NCI-H1105 (cell line): Measurements from ENCODE around the gene CCDC91.
"Not testable (repeated sequence)": the region's sequence is repeated elsewhere in the genome, so short reads cannot be mapped to it uniquely, and the experiment has no call there.

ENCODE experiments used
- DNase-seq: peaks from one replicate; lab custom pipeline; 2025; lab: John Stamatoyannopoulos, UW

Gene CCDC91

DNA sequence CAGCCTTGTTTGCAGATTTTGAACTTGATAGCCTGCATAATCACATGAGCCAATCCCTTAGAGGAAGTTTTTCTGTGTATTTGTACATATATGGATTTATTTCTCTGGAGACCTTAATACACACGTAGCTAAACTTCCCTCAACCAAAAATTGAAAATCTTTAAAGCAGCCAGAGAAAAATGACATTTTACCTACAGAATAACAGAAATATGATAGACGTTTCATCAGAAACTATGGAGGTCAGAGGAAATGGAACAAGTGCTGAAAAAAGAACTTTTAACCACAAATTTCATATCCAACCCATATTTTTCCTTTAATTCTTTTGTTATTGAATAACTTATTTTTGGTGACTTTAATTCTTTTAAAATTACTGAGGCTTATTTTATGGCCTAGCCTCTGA lies 177.7 kb downstream of the CCDC91 start:
- DNase-seq, result no peak

DNA sequence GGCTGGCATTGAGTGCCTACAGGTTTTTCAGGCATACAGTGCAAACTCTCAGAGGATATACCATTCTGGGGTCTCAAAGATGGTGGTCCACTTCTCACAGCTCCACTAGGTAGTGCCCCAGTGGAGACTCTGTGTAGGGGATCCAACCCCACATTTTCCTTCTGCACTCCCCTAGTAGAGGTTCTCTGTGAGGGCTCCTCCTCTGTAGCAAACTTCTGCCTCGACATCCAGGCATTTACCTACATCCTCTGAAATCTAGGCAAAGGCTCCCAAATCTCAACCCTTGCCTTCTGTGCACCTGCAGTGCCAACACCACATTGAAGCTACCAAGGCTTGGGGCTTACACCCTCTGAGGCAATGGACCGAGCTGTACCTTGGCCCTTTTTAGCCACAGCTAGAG lies 179.2 kb downstream of the CCDC91 start:
- DNase-seq, result no peak

DNA sequence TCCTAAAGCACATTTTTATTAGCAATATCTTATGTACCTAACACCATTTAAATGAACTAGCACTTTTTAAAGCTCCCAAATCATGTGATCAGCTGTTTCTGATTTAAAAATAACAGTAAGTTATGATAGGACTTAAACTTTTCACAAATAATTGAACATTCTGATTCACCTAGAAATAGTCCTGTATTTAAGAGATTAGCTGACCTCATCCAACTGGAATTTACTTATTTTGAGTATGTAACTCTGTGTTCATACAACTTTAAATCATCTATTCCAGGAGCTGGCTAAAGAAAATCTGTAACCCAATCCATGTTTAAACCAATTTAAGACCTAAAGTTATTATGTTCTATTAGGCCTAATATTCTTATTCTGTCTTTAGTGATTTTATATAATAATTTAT lies 184.3 kb downstream of the CCDC91 start:
- DNase-seq, result no peak

DNA sequence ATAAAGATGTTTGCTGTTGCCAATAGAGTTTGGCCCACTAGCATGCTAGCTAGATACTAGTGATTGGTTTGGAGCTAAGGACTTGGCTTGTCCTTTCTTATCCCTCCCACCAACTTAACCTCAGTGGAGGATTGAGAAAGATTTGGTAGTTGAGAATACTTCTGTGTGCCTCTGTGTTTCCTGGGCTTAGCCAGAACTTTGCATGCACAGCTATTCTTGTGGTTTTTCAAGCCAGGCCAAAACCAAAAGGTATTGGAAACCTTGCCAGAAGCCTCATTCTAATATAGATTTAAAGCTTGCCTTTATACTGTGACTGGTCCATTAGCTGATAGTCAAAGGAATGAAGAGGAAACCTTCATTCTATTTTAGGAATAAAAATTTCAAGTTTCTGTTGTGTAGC lies 188.5 kb downstream of the CCDC91 start:
- no peak for DNase-seq

DNA sequence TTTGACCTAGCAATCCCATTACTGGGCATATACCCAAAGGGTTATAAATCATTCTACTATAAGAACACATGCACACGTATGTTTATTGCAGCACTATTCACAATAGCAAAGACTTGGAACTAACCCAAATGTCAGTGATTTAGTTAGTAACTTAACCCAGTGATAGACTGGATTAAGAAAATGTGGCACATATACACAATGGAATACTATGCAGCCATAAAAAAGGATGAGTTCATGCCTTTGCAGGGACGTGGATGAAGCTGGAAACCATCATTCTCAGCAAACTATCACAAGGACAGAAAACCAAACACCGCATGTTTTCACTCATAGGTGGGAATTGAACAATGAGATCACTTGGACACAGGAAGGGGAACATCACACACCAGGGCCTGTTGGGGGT lies 189.5 kb downstream of the CCDC91 start:
- DNase-seq, result not testable (repeated sequence)

DNA sequence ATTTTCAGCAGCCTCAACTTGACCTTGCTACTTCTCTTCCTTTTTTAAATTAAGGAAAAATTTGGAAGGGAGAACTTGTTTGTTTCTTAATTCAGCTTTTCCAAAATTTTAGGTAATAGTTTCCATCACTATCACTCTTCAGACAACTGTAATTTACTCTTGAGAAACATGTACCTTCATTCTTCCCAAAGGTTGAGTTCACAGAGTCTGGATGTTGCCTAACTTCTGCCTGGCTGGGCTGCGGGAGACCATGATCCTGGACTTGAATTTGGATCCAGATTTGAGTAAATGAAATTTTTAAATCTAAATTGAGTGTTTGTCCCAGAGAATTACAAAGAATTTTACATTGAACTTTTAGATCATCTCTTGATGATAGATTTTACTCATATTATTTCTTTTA lies 193.1 kb downstream of the CCDC91 start:
- no peak for DNase-seq

DNA sequence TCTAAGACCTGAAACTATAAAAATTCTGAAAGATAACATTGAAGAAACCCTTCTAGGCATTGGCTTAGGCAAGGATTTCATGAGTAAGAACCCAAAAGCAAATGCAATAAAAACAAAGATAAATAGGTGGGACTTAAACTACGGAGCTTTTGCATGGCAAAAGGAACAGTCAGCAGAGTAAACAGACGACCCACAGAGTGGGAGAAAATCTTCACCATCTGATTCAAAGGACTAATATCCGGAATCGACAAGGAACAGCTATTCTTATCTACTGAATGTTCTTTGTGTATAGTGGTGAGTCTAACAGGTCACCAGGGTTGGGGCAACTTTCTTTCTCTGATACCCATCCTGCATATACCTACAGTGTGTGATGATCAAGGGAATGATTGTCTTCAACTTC lies 198.6 kb downstream of the CCDC91 start:
- no peak for DNase-seq

DNA sequence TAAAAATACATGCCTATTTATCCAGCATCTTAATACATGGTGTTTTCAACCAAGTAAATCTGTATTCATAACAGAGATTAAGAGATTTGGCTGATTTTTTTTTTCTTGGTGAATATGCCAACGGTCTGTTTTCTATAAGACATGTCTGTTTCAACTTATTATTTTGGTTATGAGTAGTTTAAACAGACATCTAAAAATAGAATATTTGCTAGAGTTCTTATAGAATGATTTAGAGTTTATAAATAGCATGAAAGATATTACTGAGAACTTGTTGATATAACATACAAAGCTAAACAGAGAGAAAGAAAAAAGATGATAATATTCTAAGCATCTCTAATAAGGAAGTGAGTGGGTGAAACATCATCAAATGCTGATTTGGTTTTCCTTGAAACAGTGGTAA lies 199.9 kb downstream of the CCDC91 start:
- no peak for DNase-seq

DNA sequence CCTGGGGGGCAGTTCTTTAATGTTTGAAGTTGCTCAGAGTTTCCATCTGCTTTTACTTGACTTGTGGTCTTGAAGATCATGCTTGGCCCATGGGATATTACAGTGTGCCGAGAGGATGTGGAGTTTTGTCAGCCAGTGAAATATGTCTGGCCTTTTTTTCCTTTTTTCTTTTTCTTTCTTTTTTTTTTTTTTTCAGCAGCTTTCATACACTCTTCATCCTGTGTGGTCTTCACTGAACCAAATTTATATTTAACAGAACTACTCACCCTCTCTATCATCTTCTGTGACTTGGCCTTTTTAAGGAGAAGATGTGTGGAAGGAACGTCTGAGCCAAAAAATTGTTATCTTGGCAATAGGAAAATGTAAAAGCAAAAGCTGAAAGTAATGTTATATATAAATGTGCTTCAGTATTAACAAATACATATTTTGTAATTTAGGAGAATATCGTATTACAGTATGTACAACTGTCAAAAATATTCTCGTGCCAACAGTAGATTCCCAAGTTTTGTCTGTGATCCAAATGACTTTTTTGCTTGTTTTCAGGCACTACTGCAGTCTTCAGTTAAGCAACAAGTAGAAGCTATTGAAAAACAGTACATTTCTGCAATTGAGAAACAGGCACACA lies 200.6 kb downstream of the CCDC91 start:
- DNase-seq, result no peak

DNA sequence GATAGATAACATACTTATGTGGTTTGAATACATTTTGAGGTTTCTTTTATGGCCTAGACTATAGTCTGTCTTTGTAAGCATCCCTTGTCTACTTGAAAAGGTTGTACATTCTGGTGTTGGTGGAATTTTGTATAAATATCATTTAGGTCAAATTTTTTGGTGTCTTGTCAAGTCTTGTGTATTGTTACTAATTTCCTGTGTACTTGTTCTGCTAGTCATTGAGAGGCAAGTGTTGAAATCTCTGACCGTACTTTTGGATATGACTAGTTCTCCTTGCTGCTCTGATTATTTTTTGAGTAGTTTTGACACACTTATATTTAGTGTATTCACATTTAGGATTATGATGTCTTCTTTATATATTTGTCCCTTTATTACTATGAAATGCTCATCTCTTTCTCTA lies 219.6 kb downstream of the CCDC91 start:
- DNase-seq, result no peak

DNA sequence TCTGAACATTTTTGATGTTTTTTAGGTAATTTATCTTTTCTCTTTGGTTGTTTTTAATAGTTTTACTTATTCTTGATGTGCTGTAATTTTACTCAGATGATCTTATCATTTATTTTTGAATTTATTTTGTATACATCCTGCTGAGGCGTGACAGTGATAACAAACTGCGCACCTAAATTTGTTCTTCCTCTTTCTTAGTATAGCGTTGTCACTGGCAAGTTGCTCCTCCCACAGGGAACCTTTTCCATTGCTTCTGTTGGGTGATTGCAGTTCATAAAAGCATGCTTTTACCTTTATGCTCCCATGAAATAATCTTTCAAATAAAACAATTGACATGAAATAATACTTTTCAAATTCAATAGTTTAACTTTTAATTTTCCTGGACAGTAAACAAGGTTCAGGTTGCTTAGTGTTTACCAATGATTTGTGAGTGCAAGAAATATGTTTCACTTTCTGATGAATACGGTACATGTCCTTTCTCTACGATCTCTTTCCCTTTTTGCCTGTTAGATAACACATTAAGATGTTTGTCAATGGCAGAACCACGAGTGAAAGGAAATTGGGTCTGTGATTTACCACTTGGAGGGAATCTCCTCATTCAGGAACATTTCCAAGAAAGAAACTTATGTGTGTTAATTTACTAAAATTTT lies 223.3 kb downstream of the CCDC91 start:
- DNase-seq, result no peak

DNA sequence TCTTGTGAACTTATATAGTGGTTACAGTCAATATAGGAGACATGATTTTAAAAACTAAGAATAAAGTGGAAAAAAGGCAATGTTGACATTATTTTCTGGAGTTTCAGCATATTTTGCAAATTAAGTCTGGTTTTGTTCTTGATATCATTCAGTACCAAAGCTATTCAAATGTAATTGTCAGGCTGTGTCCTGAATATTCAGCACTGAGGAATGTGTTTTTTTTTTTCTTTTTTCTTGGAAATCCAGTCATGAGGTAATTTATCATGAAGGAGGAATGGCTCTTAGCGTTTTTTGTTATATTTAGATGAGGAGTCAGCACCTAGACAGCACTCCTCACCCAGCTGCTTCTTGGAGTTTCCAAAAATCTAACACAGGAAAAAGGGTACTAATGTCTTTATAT lies 225.5 kb downstream of the CCDC91 start:
- no peak for DNase-seq

DNA sequence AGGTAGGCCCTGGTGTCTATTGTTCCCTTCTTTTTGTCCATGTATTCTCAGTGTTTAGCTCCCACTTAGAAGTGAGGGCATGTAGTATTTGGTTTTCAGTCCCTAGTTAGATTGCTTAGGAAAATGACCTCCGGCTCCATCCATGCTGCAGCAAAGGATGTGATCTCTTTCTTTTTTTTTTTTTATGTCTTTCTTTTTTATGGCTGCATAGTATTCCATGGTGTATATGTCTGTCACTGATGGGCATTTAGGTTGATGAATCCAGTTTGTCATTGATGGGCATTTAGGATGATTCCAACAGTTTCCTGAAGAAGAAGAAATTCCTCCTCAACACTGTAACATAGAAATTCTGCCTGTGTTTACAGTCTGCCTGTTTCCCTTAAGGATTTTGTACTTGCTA lies 231.1 kb downstream of the CCDC91 start:
- no peak for DNase-seq

DNA sequence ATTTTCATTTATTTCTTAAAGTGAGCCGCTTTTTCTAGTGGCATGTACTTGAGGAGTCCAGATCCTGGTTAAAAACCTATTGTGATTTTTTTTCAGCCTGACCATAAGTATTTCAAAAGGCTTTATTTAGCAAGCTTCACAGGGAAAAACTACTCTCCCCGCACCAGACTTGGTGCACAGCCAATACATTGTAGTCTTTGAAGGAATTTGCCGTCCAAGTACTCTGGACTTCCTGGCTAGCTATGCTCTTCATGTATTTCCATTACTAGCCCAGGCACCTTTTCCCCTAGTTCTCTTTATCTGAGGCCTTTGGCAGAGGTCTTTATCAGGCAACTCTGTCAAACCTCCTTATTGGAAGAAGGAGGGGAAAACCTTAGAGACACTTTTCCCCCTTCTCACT lies 234.7 kb downstream of the CCDC91 start:
- no peak for DNase-seq

DNA sequence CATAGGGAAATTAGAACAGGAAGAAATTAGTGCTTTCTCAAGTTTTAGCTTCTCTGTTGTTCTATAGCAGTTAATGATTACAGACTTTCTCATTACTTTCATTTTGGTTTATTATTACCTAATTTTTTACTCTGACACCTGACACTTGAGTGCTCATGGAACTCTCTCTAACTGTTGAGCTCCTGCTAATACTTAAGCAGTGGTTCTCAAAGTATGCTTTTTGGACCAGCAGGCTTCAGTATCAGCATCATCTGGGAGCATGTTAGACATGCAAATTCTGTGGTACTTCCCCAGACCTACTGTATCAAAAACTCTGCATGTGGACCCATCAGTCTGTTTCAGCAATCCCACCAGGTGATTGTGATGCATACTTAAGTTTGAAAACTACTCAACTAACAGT lies 235.3 kb downstream of the CCDC91 start:
- DNase-seq, result no peak

DNA sequence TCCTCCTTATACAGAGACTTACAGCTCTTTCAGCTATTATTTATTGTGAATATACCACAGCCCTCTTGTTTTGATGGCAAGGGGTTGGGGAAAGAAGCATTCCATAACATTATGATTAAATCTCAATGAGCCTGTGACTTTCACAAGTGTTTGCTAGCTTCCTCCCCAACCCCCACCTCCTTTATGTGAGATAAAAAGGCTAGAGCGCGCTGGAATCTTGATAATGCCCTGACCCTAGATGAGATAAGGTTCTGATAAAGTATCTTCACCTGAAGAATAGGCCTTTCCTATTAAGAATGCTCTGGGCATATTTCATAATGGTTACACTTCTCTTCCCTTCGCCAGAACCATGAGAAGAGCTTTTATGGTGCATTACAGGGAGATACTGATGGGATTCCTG lies 236.8 kb downstream of the CCDC91 start:
- no peak for DNase-seq

DNA sequence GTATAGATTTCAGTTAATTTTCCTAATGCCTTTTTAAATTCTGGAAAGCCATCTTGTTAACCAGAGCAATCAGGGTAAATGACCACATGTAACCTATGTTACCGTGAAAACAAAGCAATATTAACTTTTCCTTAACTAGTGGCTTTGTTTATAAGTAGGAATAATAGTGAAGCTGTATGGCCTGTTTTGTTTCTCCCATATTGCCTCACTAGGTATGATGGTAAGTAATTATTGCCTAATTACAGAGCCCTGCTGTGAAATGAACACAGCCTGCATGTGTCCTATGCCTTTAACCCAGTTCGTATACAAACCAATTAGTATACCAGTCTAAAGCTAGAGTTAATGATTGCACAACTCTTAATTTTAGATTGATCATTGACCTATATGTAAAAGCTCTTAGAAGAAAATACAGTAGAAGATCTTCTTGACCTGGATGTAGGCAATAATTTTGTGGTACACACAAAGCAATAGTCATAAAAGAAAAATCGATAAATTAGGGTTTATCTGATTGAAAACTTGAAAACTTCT lies 249.9 kb downstream of the CCDC91 start:
- DNase-seq, result peak; percentile 36

DNA sequence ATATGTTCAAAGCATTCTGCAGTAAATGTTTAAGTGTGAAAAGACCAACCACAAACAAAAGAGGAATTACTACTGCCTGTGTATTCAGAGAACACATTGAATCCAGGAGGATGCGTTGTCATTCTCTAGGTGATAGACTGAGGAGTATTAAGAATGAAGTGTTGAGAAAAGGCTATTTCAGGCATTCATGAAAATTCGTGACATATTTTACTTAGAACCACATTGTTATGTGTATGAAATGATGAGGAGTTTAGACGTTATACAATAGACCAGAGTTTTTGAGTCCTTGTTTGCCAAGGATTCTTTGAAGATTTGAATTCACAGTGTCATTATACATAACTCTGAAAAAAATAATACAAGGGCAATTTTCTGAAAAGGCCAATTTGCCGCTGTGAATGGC lies 251.8 kb downstream of the CCDC91 start:
- no peak for DNase-seq

DNA sequence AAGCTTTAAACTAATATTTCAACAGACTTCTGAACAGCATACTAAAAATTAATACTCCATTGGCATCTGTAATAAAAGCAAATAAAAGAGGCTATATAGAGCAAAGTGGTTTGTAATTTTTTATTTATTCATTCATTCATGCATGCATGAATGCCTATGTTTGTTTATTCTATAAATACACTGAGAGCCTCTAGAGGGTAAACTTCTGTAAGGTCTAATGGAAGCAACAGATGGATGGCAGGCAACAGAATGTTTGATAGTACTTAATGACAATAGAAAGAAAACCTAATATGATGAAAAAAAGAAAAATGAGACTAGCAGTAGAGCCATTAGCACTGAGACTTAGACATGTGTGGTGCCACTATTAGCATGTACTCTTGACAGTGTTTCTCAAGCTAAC lies 253.1 kb downstream of the CCDC91 start:
- peak; percentile 79 for DNase-seq

DNA sequence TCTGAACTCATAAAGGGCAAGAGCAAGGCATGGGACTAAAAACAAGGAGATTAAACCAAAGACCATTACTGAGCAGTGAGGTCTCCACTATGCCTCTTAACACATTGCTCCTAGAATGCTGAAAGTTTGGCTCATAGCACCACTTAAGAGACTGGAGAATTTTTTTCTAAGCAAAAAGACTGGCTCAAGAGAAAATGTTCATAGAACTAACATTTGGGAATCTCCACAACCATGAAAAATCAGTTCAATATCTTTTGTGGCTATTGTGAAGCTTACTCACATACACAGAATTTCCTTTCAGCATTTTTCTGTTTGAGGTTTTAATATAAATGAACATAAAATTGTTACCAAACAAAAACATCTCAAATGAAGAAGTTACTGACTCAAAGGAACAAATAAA lies 255.8 kb downstream of the CCDC91 start:
- no peak for DNase-seq

DNA sequence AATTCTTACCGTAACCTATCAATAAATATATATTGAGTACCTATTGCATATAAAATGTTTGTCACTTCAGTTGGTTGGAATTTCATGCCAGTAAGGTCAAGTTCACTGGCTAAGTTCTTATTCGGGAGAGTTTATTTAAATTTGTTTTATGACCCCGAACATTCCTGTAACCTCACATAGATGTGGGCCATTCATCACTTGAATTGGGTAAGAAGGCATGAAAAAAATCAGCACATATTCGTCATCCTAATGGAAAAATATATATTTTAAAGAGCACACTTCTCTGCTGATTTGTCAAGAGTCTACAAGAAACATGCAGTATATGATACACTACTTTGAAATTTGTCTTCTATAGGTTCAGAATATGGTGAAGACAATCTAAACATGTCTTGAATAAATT lies 263.4 kb downstream of the CCDC91 start:
- DNase-seq, result no peak

DNA sequence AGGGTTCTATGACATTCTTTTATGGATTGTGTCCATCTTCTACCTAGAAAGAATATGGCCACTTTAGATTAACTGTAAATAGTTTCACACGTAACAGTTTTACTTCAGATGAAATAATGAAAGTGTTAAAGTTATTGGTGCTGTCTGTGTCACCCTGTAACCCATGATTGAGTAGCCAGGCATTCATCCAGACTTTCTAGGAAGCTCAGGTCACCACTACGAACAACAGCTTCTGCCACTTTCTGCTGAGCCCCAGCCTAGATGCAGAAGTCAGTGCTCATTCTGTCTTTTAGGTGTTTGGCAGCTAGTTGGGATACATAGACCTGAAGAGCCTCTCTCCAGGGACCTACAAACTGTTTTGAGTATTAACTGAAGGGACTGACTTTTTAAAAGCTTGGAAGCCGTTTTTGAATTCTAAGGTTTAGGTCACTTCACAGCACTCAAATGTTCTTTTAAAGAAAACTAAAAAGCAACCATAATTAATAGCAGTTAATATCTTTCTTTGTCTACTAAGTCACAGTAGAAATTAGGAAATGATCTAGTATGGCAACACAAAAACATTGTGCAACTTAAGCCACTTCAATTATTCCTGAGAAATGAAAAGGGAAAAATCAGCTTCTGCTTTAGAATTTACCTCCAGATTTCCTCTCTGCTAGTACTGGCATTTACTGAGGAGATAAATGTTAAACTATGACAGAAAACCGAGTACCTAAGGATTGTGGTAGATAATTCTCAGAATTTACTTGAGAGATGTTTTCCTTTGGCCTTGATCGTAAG lies 266.9 kb downstream of the CCDC91 start:
- no peak for DNase-seq

DNA sequence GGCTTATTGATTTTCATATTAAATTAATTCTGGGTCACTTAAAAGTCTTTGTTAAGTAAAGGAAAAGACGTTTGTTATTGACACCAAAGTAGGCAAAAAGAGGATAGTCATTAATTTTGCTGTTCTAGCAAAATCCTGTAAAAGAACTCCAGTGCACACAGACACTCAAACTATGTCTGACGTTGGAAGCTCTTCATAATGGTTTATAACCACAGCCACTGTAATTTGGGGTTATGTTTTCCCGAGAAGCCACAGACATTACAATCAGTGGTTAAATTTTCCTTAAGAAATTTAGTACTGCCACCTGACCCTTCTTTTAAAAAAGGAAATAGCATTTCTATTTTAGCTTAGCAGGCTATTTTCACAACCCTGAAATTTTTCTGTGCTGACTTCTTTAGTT lies 267.5 kb downstream of the CCDC91 start:
- DNase-seq, result no peak
